Activated CD4-positive, CD25-positive, alpha-beta regulatory T cell treated with anti-CD3 and anti-CD28 coated beads, Interleukin-2, amount 50 U/mL, for 16 hours (primary cell): ENCODE data around the gene SEMA4C.

ENCODE experiments used
- DNase-seq: peaks from one replicate; pipeline ENCODE4 v3.0.0-alpha.2; 2020; ENCODE audit warnings: low read depth, low spot score

Gene SEMA4C

DNA sequence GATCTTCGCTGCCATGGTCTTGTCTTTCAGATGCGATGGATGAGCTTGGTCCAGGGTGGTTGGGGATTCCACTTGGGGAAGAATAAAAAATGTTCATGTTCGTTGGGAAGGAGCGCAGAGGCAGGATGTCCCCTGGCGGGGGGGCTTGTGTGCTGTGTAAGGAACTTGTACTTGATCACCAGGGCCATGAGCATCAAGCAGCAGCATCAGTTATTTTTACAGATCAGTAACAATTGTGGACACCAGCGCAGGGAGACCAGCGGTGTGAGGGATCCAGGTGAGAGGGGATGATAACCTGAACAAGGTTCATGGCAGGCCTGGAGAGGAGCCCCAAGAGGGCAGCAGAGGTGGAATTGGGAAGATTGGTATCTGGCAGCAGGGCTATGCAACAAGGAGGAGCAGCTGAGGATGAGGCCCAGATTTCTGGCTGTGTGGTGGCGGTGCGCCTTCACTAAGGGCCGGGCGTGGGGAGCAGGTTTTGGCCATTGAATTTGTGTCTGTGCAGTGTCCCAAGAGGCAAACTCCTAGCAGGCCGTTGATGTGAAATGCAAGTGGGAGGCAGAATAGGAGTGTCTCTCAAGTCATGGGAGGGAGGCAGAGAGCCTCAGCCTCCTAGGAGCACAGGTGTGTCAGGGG lies 49.9 kb downstream of the SEMA4C start:
- no peak for DNase-seq

- no peak for DNase-seq
Observed at GRCh38 chr2:96819128-96819875, 50.6 kb downstream of the SEMA4C start.

- no peak for DNase-seq
Observed at GRCh38 chr2:96817882-96818281, 52.0 kb downstream of the SEMA4C start.

DNA sequence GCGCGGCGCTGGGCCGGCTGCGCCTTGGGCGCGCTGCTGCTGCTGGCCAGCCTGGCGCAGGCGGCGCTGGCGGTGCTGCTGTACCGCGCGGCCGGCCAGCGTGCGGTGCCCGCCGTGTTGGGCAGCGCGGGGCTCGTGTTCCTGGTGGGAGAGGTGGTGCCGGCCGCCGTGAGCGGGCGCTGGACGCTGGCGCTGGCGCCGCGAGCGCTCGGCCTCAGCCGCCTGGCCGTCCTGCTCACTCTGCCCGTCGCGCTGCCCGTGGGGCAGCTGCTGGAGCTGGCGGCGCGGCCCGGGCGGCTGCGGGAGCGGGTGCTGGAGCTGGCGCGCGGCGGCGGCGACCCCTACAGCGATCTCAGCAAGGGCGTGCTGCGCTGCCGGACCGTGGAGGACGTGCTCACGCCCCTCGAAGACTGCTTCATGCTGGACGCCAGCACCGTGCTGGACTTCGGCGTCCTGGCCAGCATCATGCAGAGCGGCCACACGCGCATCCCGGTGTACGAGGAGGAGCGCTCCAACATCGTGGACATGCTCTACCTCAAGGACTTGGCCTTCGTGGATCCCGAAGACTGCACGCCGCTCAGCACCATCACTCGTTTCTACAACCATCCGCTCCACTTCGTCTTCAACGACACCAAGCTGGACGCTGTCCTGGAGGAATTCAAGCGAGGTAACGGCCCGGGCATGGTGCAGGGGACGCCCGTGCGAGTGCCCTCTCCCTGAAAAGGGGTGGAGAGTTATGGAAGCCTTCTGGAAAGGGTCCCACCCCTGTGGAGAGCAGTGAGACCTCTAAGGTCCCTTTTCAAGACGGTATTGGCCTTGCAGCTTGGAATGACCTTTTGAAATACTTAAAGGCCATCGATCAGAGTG lies 52.8 kb downstream of the SEMA4C start:
- no peak for DNase-seq

- peak; percentile 92 for DNase-seq
Observed at GRCh38 chr2:96816127-96816835, 53.6 kb downstream of the SEMA4C start, which contains the start of gene CNNM3. TSS of gene CNNM3 (plus strand) at chr2:96816268. CDS start at chr2:96816278, 10 bp downstream.

GRCh38 chr2:96815326-96816126 lies 54.4 kb downstream of the SEMA4C start:
- no peak for DNase-seq

GRCh38 chr2:96813656-96814055 lies 56.2 kb downstream of the SEMA4C start:
- DNase-seq: no peak

- DNase-seq: no peak
Observed at GRCh38 chr2:96811917-96812316, 58.0 kb downstream of the SEMA4C start.

GRCh38 chr2:96810783-96811192 lies 59.1 kb downstream of the SEMA4C start:
- DNase-seq: no peak

GRCh38 chr2:96809951-96810782 lies 59.7 kb downstream of the SEMA4C start:
- no peak for DNase-seq
